BLaER1 (cell line): Measurements from ENCODE around the gene POLK.
"Not testable (repeated sequence)": the region's sequence is repeated elsewhere in the genome, so short reads cannot be mapped to it uniquely, and the experiment has no call there.

ENCODE experiments used
- H3K27ac ChIP-seq: shearing (Covaris generic); formaldehyde crosslinking; 2 replicates; pipeline ENCODE4 v1.8.1; 2022
- H3K27me3 ChIP-seq: shearing (Covaris generic); formaldehyde crosslinking; 2 replicates; pipeline ENCODE4 v1.8.1; 2022
- H3K36me3 ChIP-seq: shearing (Covaris generic); formaldehyde crosslinking; 2 replicates; pipeline ENCODE4 v1.8.1; 2022
- H3K4me1 ChIP-seq: shearing (Covaris generic); formaldehyde crosslinking; 2 replicates; pipeline ENCODE4 v1.8.1; 2022
- H3K4me2 ChIP-seq: shearing (Covaris generic); formaldehyde crosslinking; 2 replicates; pipeline ENCODE4 v1.8.1; 2022
- H3K4me3 ChIP-seq: shearing (Covaris generic); formaldehyde crosslinking; 2 replicates; pipeline ENCODE4 v1.8.1; 2022
- H3K9ac ChIP-seq: shearing (Covaris generic); formaldehyde crosslinking; 2 replicates; pipeline ENCODE4 v1.8.1; 2022
- H3K9me3 ChIP-seq: shearing (Covaris generic); formaldehyde crosslinking; 2 replicates; pipeline ENCODE4 v1.8.1; 2022
- H4K20me1 ChIP-seq: shearing (Covaris generic); formaldehyde crosslinking; 2 replicates; pipeline ENCODE4 v1.8.1; 2022
- Cebpa-rat ChIP-seq: shearing (Covaris generic); IDR thresholded peaks from 2 replicates; pipeline ENCODE4 v1.8.1; 2022

Gene POLK

GRCh38 chr5:75588666-75589065, 77.0 kb downstream of the POLK start:
- no peak overlapping the region for H3K4me2 ChIP-seq
- H3K4me3 ChIP-seq, result no peak overlapping the region
- H3K4me1 ChIP-seq, result no peaks in the 10 kb centered on the region
- no peaks in the 10 kb centered on the region for H3K27me3 ChIP-seq
- H3K9me3 ChIP-seq, result no peaks in the 10 kb centered on the region
- no peaks in the 10 kb centered on the region for H4K20me1 ChIP-seq
- peaks cover 49% of the 10 kb centered on the region for H3K36me3 ChIP-seq
- no peak overlapping the region for H3K9ac ChIP-seq
- H3K27ac ChIP-seq, result no peak overlapping the region
- no peak for TF ChIP-seq Cebpa-rat

- Histone ChIP-seq H3K4me2 (no peak overlapping the region), H3K27me3 (no peaks in the 10 kb centered on the region), H3K4me3 (no peak overlapping the region), H3K27ac (no peak overlapping the region), H3K36me3 (peaks cover 13% of the 10 kb centered on the region), H4K20me1 (no peaks in the 10 kb centered on the region), H3K9ac (no peak overlapping the region), H3K4me1 (no peaks in the 10 kb centered on the region), H3K9me3 (no peaks in the 10 kb centered on the region)
- TF ChIP-seq Cebpa-rat, result no peak
Measured at GRCh38 chr5:75600535-75600934, 88.8 kb downstream of the POLK start.

- no peak for TF ChIP-seq Cebpa-rat
- H3K36me3 ChIP-seq, result peaks cover 13% of the 10 kb centered on the region
- no peaks in the 10 kb centered on the region for H3K9me3 ChIP-seq
- H3K4me1 ChIP-seq, result no peaks in the 10 kb centered on the region
- H3K27me3 ChIP-seq, result no peaks in the 10 kb centered on the region
- no peak overlapping the region for H3K27ac ChIP-seq
- no peak overlapping the region for H3K9ac ChIP-seq
- no peaks in the 10 kb centered on the region for H4K20me1 ChIP-seq
- no peak overlapping the region for H3K4me3 ChIP-seq
- H3K4me2 ChIP-seq, result no peak overlapping the region
Measured at GRCh38 chr5:75601567-75601966, 89.9 kb downstream of the POLK start.

- H3K27me3 ChIP-seq, result no peaks in the 10 kb centered on the region
- TF ChIP-seq Cebpa-rat, result no peak
Measured at GRCh38 chr5:75601996-75602395, 90.3 kb downstream of the POLK start.

GRCh38 chr5:75603371-75603770, 91.7 kb downstream of the POLK start:
- no peak for TF ChIP-seq Cebpa-rat
- no peaks in the 10 kb centered on the region for H3K27me3 ChIP-seq
- peaks cover 13% of the 10 kb centered on the region for H3K36me3 ChIP-seq
- H3K27ac ChIP-seq, result no peak overlapping the region
- no peak overlapping the region for H3K9ac ChIP-seq
- no peaks in the 10 kb centered on the region for H4K20me1 ChIP-seq
- no peak overlapping the region for H3K4me2 ChIP-seq
- no peaks in the 10 kb centered on the region for H3K9me3 ChIP-seq
- H3K4me1 ChIP-seq, result no peaks in the 10 kb centered on the region
- no peak overlapping the region for H3K4me3 ChIP-seq

More at GRCh38 chr5:75601996-75602395, 90.3 kb downstream of the POLK start:
- Histone ChIP-seq H4K20me1 (no peaks in the 10 kb centered on the region), H3K9me3 (no peaks in the 10 kb centered on the region), H3K4me3 (no peak overlapping the region), H3K27ac (no peak overlapping the region), H3K4me1 (no peaks in the 10 kb centered on the region), H3K36me3 (peaks cover 13% of the 10 kb centered on the region), H3K4me2 (no peak overlapping the region), H3K9ac (no peak overlapping the region)

GRCh38 chr5:75603821-75604220, 92.1 kb downstream of the POLK start:
- H3K9me3 ChIP-seq, result no peaks in the 10 kb centered on the region
- H3K4me1 ChIP-seq, result no peaks in the 10 kb centered on the region
- H3K36me3 ChIP-seq, result peaks cover 13% of the 10 kb centered on the region
- no peaks in the 10 kb centered on the region for H3K27me3 ChIP-seq
- no peak for TF ChIP-seq Cebpa-rat
- no peak overlapping the region for H3K27ac ChIP-seq
- no peak overlapping the region for H3K9ac ChIP-seq
- no peaks in the 10 kb centered on the region for H4K20me1 ChIP-seq
- H3K4me3 ChIP-seq, result no peak overlapping the region
- H3K4me2 ChIP-seq, result no peak overlapping the region

GRCh38 chr5:75607341-75607740, 95.7 kb downstream of the POLK start:
- not testable (repeated sequence) for H3K9ac ChIP-seq, H3K36me3 ChIP-seq, H3K4me2 ChIP-seq, H3K9me3 ChIP-seq, H3K27ac ChIP-seq, H3K27me3 ChIP-seq, H3K4me3 ChIP-seq, H3K4me1 ChIP-seq, H4K20me1 ChIP-seq

- H3K27ac ChIP-seq, result no peak overlapping the region
- H3K4me1 ChIP-seq, result no peaks in the 10 kb centered on the region
- H3K4me3 ChIP-seq, result no peak overlapping the region
- H3K4me2 ChIP-seq, result no peak overlapping the region
- H3K9ac ChIP-seq, result no peak overlapping the region
- H3K9me3 ChIP-seq, result no peaks in the 10 kb centered on the region; the same call in 1 of the 2 replicates
- no peaks in the 10 kb centered on the region for H3K27me3 ChIP-seq
- no peaks in the 10 kb centered on the region for H4K20me1 ChIP-seq
- TF ChIP-seq Cebpa-rat, result no peak
- no peaks in the 10 kb centered on the region for H3K36me3 ChIP-seq
Measured at GRCh38 chr5:75608870-75609269, 97.2 kb downstream of the POLK start.

- H3K36me3 ChIP-seq, result no peaks in the 10 kb centered on the region
- no peak overlapping the region for H3K4me2 ChIP-seq
- no peaks in the 10 kb centered on the region for H4K20me1 ChIP-seq
- no peaks in the 10 kb centered on the region for H3K4me1 ChIP-seq
- H3K27me3 ChIP-seq, result no peaks in the 10 kb centered on the region
- H3K9ac ChIP-seq, result no peak overlapping the region
- no peaks in the 10 kb centered on the region; the same call in 1 of the 2 replicates for H3K9me3 ChIP-seq
- H3K27ac ChIP-seq, result no peak overlapping the region
- TF ChIP-seq Cebpa-rat, result no peak
- H3K4me3 ChIP-seq, result no peak overlapping the region
Measured at GRCh38 chr5:75610201-75610600, 98.5 kb downstream of the POLK start.

- H3K4me2 ChIP-seq, H3K9ac ChIP-seq, H3K27me3 ChIP-seq, H4K20me1 ChIP-seq, H3K9me3 ChIP-seq, H3K4me3 ChIP-seq, H3K36me3 ChIP-seq, H3K4me1 ChIP-seq, H3K27ac ChIP-seq: not testable (repeated sequence)
Measured at GRCh38 chr5:75610859-75611310, 99.2 kb downstream of the POLK start.

GRCh38 chr5:75611311-75612225, 99.9 kb downstream of the POLK start, which contains the start of gene ANKDD1B:
ANKDD1B (plus strand) TSS chr5:75611453; CDS start chr5:75611635, 182 bp downstream.
- no peaks in the 10 kb centered on the region for H3K4me1 ChIP-seq

More at GRCh38 chr5:75611311-75612225, 99.9 kb downstream of the POLK start, which contains the start of gene ANKDD1B:
- Histone ChIP-seq H3K4me2 (no peak within 1 kb of the TSS), H3K36me3 (no peaks in the 10 kb centered on the region), H3K27me3 (no peaks in the 10 kb centered on the region), H3K4me3 (no peak within 1 kb of the TSS), H3K27ac (no peak within 1 kb of the TSS), H4K20me1 (no peaks in the 10 kb centered on the region), H3K9me3 (no peaks in the 10 kb centered on the region; the same call in 1 of the 2 replicates), H3K9ac (no peak within 1 kb of the TSS)
- no peak for TF ChIP-seq Cebpa-rat
